Osteocyte (in vitro differentiated cells): ENCODE results near the gene RAD51B. TPM values are rescaled to one million over a fixed set of nuclear protein-coding genes. Genes with fewer than 3 reads are reported as not detected.
A peak's percentile ranks its signal among the peaks of the same experiment; 100 is the strongest.
"Not testable (repeated sequence)": the region's sequence is repeated elsewhere in the genome, so short reads cannot be mapped to it uniquely, and the experiment has no call there.

Experiments used
- DNase-seq: peaks from one replicate; pipeline ENCODE4 v3.0.0; 2021; ENCODE audit warnings: mixed read lengths; ENCODE audit not compliant: unreplicated experiment; ENCODE audit errors: extremely low spot score
- H3K27ac Mint-ChIP-seq: one replicate; pipeline ENCODE4 v1.8.0; 2021; ENCODE audit warnings: mild to moderate bottlenecking, mixed read lengths; ENCODE audit not compliant: unreplicated experiment
- H3K27me3 Mint-ChIP-seq: one replicate; pipeline ENCODE4 v1.8.0; 2021; ENCODE audit warnings: mixed read lengths; ENCODE audit not compliant: unreplicated experiment
- H3K36me3 Mint-ChIP-seq: one replicate; pipeline ENCODE4 v1.8.0; 2021; ENCODE audit warnings: mixed read lengths; ENCODE audit not compliant: unreplicated experiment
- H3K4me1 Mint-ChIP-seq: one replicate; pipeline ENCODE4 v1.8.0; 2021; ENCODE audit warnings: mixed read lengths; ENCODE audit not compliant: unreplicated experiment
- H3K4me3 Mint-ChIP-seq: one replicate; pipeline ENCODE4 v1.8.0; 2021; ENCODE audit warnings: mild to moderate bottlenecking, moderate library complexity, mixed read lengths; ENCODE audit not compliant: unreplicated experiment
- H3K9me3 Mint-ChIP-seq: one replicate; pipeline ENCODE4 v1.8.0; 2021; ENCODE audit warnings: mixed read lengths; ENCODE audit not compliant: unreplicated experiment
- CTCF ChIP-seq: fragments of 200-600 bp; sonication (generic); IDR thresholded peaks from 2 replicates; pipeline ENCODE4 v1.5.0; 2021; ENCODE audit warnings: antibody characterized with exemption, mild to moderate bottlenecking, moderate library complexity
- total RNA-seq: library from RNA; stranded (reverse); gene quantifications from 2 replicates; pipeline ENCODE4 v1.2.1, GENCODE V29; 2021

The RAD51B gene
- total RNA-seq, 1 donor from 2014 or later: 12.7 TPM

- H3K27ac Mint-ChIP-seq: peak overlapping the region; percentile 41
- no peaks in the 10 kb centered on the region for H3K9me3 Mint-ChIP-seq
These were observed 289.7 kb downstream of the RAD51B start for GRCh38 chr14:68109132-68109900.

GRCh38 chr14:68111097-68111852, 291.7 kb downstream of the RAD51B start:
- Mint-ChIP-seq H3K27ac (peak overlapping the region; percentile 80), H3K27me3 (no peaks in the 10 kb centered on the region), H3K4me1 (peaks cover 51% of the 10 kb centered on the region), H3K4me3 (no peak overlapping the region), H3K9me3 (no peaks in the 10 kb centered on the region), H3K36me3 (no peaks in the 10 kb centered on the region)
- no peak for DNase-seq
- no peak for TF ChIP-seq CTCF

More at GRCh38 chr14:68109132-68109900, 289.7 kb downstream of the RAD51B start:
- no peaks in the 10 kb centered on the region for H3K36me3 Mint-ChIP-seq
- no peaks in the 10 kb centered on the region for H3K27me3 Mint-ChIP-seq
- no peak for DNase-seq
- no peak overlapping the region for H3K4me3 Mint-ChIP-seq
- no peak for TF ChIP-seq CTCF
- H3K4me1 Mint-ChIP-seq: peaks cover 64% of the 10 kb centered on the region

GRCh38 chr14:68111853-68112270, 292.3 kb downstream of the RAD51B start:
- Mint-ChIP-seq H3K36me3 (no peaks in the 10 kb centered on the region), H3K27me3 (no peaks in the 10 kb centered on the region), H3K27ac (peak overlapping the region; percentile 80), H3K4me3 (no peak overlapping the region), H3K4me1 (peaks cover 51% of the 10 kb centered on the region), H3K9me3 (no peaks in the 10 kb centered on the region)
- TF ChIP-seq CTCF: no peak
- no peak for DNase-seq

GRCh38 chr14:68112442-68112841, 292.9 kb downstream of the RAD51B start:
- H3K36me3 Mint-ChIP-seq: no peaks in the 10 kb centered on the region
- peaks cover 51% of the 10 kb centered on the region for H3K4me1 Mint-ChIP-seq
- no peak overlapping the region for H3K27ac Mint-ChIP-seq
- no peaks in the 10 kb centered on the region for H3K27me3 Mint-ChIP-seq
- H3K4me3 Mint-ChIP-seq: no peak overlapping the region
- DNase-seq: no peak
- no peak for TF ChIP-seq CTCF
- no peaks in the 10 kb centered on the region for H3K9me3 Mint-ChIP-seq

- Mint-ChIP-seq H3K36me3 (no peaks in the 10 kb centered on the region), H3K4me1 (peaks cover 51% of the 10 kb centered on the region)
These were observed 293.9 kb downstream of the RAD51B start for GRCh38 chr14:68113343-68113930.

GRCh38 chr14:68115952-68116351, 296.4 kb downstream of the RAD51B start:
- H3K4me3 Mint-ChIP-seq, H3K36me3 Mint-ChIP-seq, H3K27ac Mint-ChIP-seq, DNase-seq, H3K9me3 Mint-ChIP-seq, H3K27me3 Mint-ChIP-seq: not testable (repeated sequence)
- H3K4me1 Mint-ChIP-seq: peaks cover 30% of the 10 kb centered on the region

More at GRCh38 chr14:68113343-68113930, 293.9 kb downstream of the RAD51B start:
- no peak overlapping the region for H3K27ac Mint-ChIP-seq
- TF ChIP-seq CTCF: no peak
- no peaks in the 10 kb centered on the region for H3K9me3 Mint-ChIP-seq
- H3K27me3 Mint-ChIP-seq: no peaks in the 10 kb centered on the region
- DNase-seq: no peak
- no peak overlapping the region for H3K4me3 Mint-ChIP-seq
